DND-41 (cell line): ENCODE data around the gene SGPL1.

Source experiments
- EZH2 ChIP-seq: IDR thresholded peaks from 3 replicates; pipeline ENCODE4 v1.6.1; 2012; ENCODE audit warnings: borderline replicate concordance, low read depth, mild to moderate bottlenecking, moderate library complexity, low read length, inconsistent platforms; ENCODE audit not compliant: severe bottlenecking
- TF ChIP-seq, protein P1 (sequence below): IDR thresholded peaks from 2 replicates; pipeline ENCODE4 v1.5.1; 2012; ENCODE audit warnings: borderline replicate concordance, low read length, moderate library complexity, mild to moderate bottlenecking; ENCODE audit not compliant: poor library complexity, severe bottlenecking; ENCODE audit errors: extremely low read depth

DNA sequence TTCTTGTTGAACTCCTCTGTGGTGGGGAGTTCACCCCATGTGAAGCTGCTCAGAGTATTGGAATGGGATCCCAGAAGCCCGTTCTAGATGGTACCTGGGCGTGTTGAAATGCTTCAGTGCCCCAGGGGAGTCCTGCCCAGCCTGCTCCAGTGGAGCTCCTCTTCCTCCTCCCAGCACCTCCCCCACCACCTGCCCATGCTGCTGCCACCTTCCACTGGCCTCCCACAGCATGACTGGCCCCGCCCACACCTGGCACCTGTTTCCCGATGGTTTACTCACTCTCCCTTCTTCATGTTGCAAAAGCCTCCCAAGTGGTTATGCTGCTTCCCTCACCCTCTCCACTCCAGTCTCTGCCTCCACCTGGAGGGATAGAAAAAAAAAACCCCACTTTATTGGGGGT, 104.8 kb downstream of the SGPL1 start:
- TF ChIP-seq, protein P1, sequence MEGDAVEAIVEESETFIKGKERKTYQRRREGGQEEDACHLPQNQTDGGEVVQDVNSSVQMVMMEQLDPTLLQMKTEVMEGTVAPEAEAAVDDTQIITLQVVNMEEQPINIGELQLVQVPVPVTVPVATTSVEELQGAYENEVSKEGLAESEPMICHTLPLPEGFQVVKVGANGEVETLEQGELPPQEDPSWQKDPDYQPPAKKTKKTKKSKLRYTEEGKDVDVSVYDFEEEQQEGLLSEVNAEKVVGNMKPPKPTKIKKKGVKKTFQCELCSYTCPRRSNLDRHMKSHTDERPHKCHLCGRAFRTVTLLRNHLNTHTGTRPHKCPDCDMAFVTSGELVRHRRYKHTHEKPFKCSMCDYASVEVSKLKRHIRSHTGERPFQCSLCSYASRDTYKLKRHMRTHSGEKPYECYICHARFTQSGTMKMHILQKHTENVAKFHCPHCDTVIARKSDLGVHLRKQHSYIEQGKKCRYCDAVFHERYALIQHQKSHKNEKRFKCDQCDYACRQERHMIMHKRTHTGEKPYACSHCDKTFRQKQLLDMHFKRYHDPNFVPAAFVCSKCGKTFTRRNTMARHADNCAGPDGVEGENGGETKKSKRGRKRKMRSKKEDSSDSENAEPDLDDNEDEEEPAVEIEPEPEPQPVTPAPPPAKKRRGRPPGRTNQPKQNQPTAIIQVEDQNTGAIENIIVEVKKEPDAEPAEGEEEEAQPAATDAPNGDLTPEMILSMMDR, result no peak
- no peak for TF ChIP-seq EZH2
